Activated CD4-positive, alpha-beta memory T cell treated with anti-CD3 and anti-CD28 coated beads for 36 hours (primary cell): ENCODE data around the gene NSMCE3. TPM values are rescaled to one million over a fixed set of nuclear protein-coding genes. Genes with fewer than 3 reads are reported as not detected.

Source experiments
- CTCF ChIA-PET: fragments of 350-600 bp; sonication (Branson Sonifier 250); formaldehyde crosslinking; loops from one replicate; lab custom pipeline; 2021; ENCODE audit warnings: antibody characterized with exemption, inconsistent platforms; lab: Charles Lee
- POLR2A ChIA-PET: fragments of 350-600 bp; sonication (Branson Sonifier 250); formaldehyde crosslinking; loops from one replicate; lab custom pipeline; 2021; ENCODE audit warnings: antibody characterized with exemption; lab: Charles Lee
- DNase-seq: peaks from one replicate; pipeline ENCODE4 v3.0.0-alpha.2; 2020
- H3K27ac Mint-ChIP-seq: one replicate; pipeline ENCODE4 v1.8.0; 2021; ENCODE audit warnings: mixed read lengths
- H3K27me3 Mint-ChIP-seq: one replicate; pipeline ENCODE4 v1.8.0; 2021; ENCODE audit warnings: mixed read lengths
- H3K36me3 Mint-ChIP-seq: one replicate; pipeline ENCODE4 v1.8.0; 2021; ENCODE audit warnings: mixed read lengths
- H3K4me1 Mint-ChIP-seq: one replicate; pipeline ENCODE4 v1.8.0; 2021; ENCODE audit warnings: low read depth, mixed read lengths
- H3K4me3 Mint-ChIP-seq: one replicate; pipeline ENCODE4 v1.8.0; 2021; ENCODE audit warnings: mild to moderate bottlenecking, mixed read lengths
- H3K9me3 Mint-ChIP-seq: one replicate; pipeline ENCODE4 v1.8.0; 2021; ENCODE audit warnings: mixed read lengths
- intact Hi-C: fragments of 100-400 bp; cut with micrococcal nuclease; formaldehyde crosslinking; loops from one replicate; pipeline ENCODE4 v1.15.1; 2023
- total RNA-seq, 2 experiments: library from RNA; stranded (reverse); gene quantifications; one replicate each; pipeline ENCODE4 v1.2.3, GENCODE V29; 2021

Gene NSMCE3
- total RNA-seq, 2 experiments from 2014 or later, result 7.7 TPM

DNA sequence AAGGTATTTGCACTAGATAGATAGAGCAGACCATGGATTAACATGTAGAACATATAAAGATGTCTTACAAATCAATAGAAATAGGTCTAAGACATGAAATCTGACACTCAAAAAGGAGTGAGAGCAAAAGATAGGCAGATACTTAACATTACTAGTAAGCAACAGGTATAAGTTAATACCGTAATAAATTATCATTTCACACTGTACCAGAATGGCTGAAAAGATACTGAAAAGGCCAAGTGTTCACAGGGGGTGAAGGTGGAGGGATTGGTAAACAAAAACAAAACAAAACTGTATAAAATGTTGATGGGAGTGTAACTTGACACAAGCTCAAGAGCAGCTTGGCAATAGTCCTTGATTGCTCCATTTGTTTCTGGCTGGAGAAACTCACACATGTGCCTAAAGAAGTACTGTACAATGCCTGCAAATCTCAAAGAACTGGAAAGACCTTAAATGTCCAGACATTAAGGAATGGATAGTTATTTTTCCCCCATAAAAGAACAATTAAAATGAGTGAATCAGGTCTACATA is 3.5 kb downstream of the NSMCE3 start:
- Mint-ChIP-seq H3K9me3 (no peaks in the 10 kb centered on the region), H3K27ac (no peak overlapping the region), H3K27me3 (no peaks in the 10 kb centered on the region), H3K4me3 (no peak overlapping the region), H3K36me3 (peaks cover 10% of the 10 kb centered on the region), H3K4me1 (peaks cover 37% of the 10 kb centered on the region)
- ChIA-PET POLR2A (no interaction called here), CTCF (no interaction called here)
- intact Hi-C loops, result no loop called here
- no peak for DNase-seq

DNA sequence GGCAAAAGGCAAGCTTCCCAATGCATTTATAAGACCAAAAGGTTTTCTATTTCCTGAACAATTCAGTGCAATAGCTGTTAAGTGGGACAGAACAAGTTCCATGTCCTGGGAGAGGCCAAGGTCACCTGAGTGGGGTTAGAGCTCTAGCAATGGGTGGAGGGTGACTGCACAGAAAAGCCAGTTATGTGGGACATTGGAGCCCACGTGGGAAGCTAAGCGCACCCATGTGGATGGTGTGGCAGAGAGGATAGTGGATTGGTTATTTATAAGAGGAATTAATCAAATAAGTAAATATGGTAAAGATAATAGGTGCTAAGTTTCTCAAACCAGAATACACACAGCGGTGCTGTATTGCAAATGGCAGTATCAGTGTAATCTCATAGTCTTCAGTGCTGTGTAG is 6.3 kb downstream of the NSMCE3 start:
- Mint-ChIP-seq H3K27ac (no peak overlapping the region), H3K27me3 (no peaks in the 10 kb centered on the region), H3K36me3 (peaks cover 5% of the 10 kb centered on the region), H3K4me3 (no peak overlapping the region), H3K4me1 (peaks cover 24% of the 10 kb centered on the region), H3K9me3 (no peaks in the 10 kb centered on the region)
- intact Hi-C loops, result no loop called here
- ChIA-PET CTCF (no interaction called here), POLR2A (no interaction called here)
- DNase-seq, result no peak

DNA sequence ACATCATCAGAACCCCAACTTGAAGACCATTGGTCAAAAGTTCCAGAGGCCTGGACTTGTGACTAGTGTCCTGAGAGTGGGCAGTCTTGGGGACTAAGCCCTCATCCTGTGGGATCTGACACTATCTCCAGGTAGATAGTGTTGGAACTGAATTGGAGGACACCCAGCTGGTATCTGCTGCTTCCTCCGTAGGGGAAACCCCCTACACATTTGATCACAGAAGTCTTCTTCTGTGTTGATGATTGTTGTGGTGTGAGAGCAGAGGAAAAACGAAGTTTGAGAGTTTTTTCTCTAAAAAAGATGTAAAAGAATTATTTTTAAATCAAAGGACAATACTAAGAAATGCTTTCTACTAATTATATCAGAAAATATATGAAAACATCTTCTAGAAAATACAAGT is 6.9 kb downstream of the NSMCE3 start:
- no peak overlapping the region for H3K4me3 Mint-ChIP-seq
- H3K36me3 Mint-ChIP-seq, result peaks cover 5% of the 10 kb centered on the region
- CTCF ChIA-PET, result no interaction called here
- H3K9me3 Mint-ChIP-seq, result no peaks in the 10 kb centered on the region
- H3K27me3 Mint-ChIP-seq, result no peaks in the 10 kb centered on the region
- no peak overlapping the region for H3K27ac Mint-ChIP-seq
- POLR2A ChIA-PET, result no interaction called here
- peaks cover 21% of the 10 kb centered on the region for H3K4me1 Mint-ChIP-seq
- no peak for DNase-seq
- intact Hi-C loops, result no loop called here

DNA sequence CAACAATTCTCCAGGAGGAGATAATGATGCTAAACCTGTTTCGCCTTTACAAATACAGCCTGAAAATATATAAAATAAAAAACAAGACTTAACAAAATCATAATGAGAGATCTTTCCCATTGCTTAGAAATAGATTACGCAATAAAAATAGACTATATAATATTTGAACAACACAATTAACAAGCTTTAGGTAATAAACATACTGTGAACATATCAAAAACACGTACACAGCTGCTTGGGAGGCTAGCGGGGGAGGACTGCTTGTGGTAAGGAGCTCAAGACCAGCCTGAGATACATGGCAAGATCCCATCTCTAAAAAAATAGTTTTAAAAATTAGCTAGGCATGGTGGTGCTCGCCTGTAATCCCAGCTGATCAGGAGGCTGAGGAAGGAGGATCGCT is 8.7 kb downstream of the NSMCE3 start:
- no peak for DNase-seq
- Mint-ChIP-seq H3K27me3 (no peaks in the 10 kb centered on the region), H3K9me3 (no peaks in the 10 kb centered on the region), H3K4me1 (peaks cover 4% of the 10 kb centered on the region), H3K27ac (no peak overlapping the region), H3K4me3 (no peak overlapping the region), H3K36me3 (no peaks in the 10 kb centered on the region)
- intact Hi-C loops, result no loop called here
- ChIA-PET CTCF (interaction anchor here (0.7 kb wide), 1 partner anchor 121 kb away, joined by 3 read pairs; no protein-coding TSS in a partner anchor), POLR2A (no interaction called here)

DNA sequence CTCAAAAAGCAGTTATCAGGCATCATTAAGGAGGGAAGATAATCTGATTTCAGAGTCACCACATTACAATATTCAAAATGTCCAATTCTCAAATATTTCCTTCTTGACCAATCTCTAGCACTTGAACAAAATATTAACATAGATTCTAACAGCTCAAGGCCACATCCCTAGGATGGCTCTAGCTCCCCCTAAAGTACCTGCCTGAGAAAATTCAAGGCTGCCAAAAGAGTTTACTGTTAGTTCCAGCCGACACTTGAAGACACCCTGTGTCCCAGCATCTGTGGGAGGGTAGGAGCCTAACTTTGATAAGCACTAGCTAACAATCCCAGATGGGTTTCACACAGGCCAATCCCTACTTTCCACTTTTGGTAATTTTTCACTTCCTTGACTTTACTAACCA is 10.4 kb downstream of the NSMCE3 start:
- ChIA-PET POLR2A (no interaction called here), CTCF (interaction anchor here (0.8 kb wide), 1 partner anchor 119 kb away, joined by 3 read pairs; no protein-coding TSS in a partner anchor)
- H3K4me1 Mint-ChIP-seq, result no peaks in the 10 kb centered on the region
- no peak overlapping the region for H3K4me3 Mint-ChIP-seq
- intact Hi-C loops, result no loop called here
- no peaks in the 10 kb centered on the region for H3K36me3 Mint-ChIP-seq
- H3K9me3 Mint-ChIP-seq, result no peaks in the 10 kb centered on the region
- no peaks in the 10 kb centered on the region for H3K27me3 Mint-ChIP-seq
- DNase-seq, result no peak
- H3K27ac Mint-ChIP-seq, result no peak overlapping the region

DNA sequence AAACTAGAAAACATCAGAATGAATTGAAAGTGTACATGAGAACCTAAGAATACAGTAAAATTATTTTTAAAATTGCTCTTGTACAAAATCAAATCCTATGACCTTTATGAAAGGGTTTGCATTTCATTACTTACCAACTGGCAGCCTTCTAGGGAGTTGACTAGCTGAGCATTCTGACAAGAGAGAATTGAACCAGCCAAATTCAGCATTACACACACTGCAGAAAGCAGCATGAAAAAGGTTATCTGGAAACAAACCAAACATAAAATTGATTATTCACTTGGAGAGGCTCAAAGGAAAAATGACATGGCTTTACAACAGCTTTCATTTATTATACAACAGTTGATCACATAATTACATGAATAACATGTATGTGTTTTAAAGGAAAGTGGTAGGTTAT is 17.4 kb downstream of the NSMCE3 start:
- ChIA-PET CTCF (interaction anchor here (0.9 kb wide), 1 partner anchor 150 kb away, joined by 3 read pairs; no protein-coding TSS in a partner anchor), POLR2A (no interaction called here)
- Mint-ChIP-seq H3K27me3 (no peaks in the 10 kb centered on the region), H3K9me3 (no peaks in the 10 kb centered on the region), H3K4me1 (no peaks in the 10 kb centered on the region), H3K4me3 (no peak overlapping the region), H3K27ac (no peak overlapping the region), H3K36me3 (no peaks in the 10 kb centered on the region)
- intact Hi-C loops, result no loop called here
- no peak for DNase-seq

DNA sequence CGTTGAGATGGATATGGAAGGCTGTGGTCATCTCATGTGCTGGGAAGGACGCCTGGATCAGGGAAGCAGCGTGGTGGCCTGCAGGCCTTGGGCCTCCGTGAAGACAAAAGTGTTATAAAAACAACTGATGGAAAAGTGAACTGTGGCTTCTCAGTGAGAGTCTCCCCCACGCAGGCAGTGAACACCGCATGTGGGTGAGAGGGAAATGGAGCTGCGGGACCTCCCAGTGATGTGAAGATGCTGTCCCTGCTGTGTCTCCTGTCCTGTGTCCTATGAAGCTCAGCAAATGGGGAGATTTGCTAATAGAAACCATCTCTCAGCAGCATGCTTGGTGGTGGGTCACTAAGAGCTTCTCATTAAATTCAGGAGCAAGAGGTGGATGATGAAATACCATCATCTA is 25.1 kb downstream of the NSMCE3 start:
- Mint-ChIP-seq H3K4me3 (no peak overlapping the region), H3K36me3 (no peaks in the 10 kb centered on the region), H3K4me1 (no peaks in the 10 kb centered on the region), H3K9me3 (no peaks in the 10 kb centered on the region), H3K27ac (no peak overlapping the region), H3K27me3 (peaks cover 3% of the 10 kb centered on the region)
- no peak for DNase-seq
- intact Hi-C loops, result no loop called here
- ChIA-PET CTCF (no interaction called here), POLR2A (no interaction called here)

DNA sequence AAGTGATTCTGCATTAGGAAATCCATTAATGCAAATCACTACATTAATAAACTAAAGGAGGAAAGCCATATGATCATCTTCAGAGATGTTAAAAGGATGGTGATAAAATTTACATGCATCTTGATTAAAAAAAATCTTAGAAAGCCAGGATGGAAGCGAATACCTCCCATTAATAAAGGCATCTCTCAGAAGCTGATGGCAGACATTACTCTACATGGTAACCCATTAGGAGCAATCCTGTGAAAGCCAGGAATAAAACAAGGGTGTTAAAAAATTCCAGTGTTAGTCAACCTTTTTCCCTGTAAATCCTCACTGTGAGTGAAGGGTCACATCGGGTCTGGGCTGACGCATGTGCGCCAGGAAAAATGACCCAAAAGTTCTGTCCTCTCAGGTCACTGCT is 25.5 kb downstream of the NSMCE3 start:
- no peak overlapping the region for H3K27ac Mint-ChIP-seq
- ChIA-PET CTCF (no interaction called here), POLR2A (no interaction called here)
- no peak overlapping the region for H3K4me3 Mint-ChIP-seq
- H3K4me1 Mint-ChIP-seq, result no peaks in the 10 kb centered on the region
- H3K9me3 Mint-ChIP-seq, result no peaks in the 10 kb centered on the region
- DNase-seq, result no peak
- H3K27me3 Mint-ChIP-seq, result peaks cover 3% of the 10 kb centered on the region
- intact Hi-C loops, result no loop called here
- H3K36me3 Mint-ChIP-seq, result no peaks in the 10 kb centered on the region

DNA sequence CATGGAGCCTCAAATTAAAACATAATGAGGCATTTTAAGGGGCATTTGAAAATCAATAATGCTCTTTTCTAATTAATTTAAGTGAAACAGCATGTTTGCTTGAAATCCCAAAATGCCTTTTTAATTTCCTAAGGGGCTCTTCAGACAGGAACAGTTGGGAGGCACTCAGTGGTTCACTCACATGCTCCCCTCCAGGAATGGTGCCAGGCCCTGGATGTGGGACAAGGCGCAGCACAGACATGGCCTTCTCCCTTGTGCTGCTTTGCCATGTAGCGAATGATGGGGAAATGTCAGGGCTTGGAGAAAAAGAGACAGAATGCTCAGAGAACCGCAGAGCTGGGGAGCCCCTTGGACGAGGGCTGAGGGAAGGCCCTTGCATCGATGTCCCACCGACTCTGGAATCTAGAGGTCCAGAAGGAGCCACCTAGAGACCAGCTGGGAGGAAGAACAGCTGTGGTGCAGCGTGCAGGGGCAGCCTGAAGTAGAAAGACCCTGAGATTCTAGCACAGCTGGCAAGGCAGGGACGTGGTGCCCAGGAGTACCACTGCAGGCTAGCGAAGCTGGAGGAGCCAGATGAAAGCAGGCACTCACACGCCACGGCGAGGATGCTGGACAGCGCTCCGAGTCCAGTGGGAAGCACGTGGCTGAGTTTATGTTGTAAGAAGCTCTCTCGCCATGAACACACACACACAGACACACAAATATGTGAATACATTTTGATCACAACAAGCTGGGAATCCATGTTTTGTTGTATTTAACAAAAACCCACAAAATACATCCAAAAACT is 27.0 kb downstream of the NSMCE3 start:
- ChIA-PET POLR2A (no interaction called here), CTCF (no interaction called here)
- Mint-ChIP-seq H3K4me3 (no peak overlapping the region), H3K4me1 (no peaks in the 10 kb centered on the region), H3K9me3 (no peaks in the 10 kb centered on the region), H3K27me3 (peaks cover 3% of the 10 kb centered on the region), H3K27ac (no peak overlapping the region), H3K36me3 (no peaks in the 10 kb centered on the region)
- DNase-seq, result no peak
- intact Hi-C loops, result no loop called here

DNA sequence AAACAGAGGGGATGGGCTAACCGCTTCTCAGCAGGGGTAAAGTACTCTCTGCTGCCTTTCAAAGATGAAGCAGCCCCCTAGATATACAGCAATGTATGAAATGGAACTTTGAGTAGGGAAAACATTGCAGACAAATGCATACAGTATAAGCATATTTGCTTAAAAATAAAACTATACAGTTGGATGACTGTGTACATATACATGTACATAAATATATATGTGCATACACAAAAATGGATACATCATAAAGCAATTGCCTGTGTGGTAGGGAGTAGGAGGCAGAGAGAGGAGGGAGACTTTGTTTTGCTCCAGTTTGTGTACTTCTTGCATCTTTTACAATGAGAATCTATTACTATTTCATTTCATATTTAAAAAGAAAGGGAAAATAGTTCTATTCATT is 28.4 kb downstream of the NSMCE3 start:
- Mint-ChIP-seq H3K36me3 (no peaks in the 10 kb centered on the region), H3K27me3 (peaks cover 3% of the 10 kb centered on the region), H3K9me3 (no peaks in the 10 kb centered on the region), H3K4me1 (no peaks in the 10 kb centered on the region), H3K4me3 (no peak overlapping the region), H3K27ac (no peak overlapping the region)
- intact Hi-C loops, result no loop called here
- CTCF ChIA-PET, result no interaction called here
- POLR2A ChIA-PET, result no interaction called here
- DNase-seq, result no peak

DNA sequence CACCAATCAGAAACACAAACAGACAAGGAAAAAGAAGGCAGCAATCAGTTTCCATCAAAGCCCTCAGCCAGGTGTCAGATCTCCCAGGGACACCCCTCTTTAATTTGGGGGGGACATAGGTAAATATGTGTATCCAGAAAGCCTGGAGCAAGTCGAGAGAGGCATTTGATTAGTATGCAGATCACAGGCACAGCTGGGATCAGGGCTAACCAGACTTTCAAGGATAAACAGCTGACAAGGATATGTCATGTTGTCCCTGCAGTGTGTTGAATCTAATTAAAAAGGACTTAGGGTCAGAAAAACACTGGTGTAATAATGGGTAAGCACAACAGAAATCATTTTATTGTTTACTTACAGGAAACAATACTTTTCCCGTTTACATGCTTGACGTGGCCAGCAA is 30.2 kb downstream of the NSMCE3 start:
- ChIA-PET CTCF (no interaction called here), POLR2A (no interaction called here)
- H3K4me1 Mint-ChIP-seq, result no peaks in the 10 kb centered on the region
- peaks cover 9% of the 10 kb centered on the region for H3K9me3 Mint-ChIP-seq
- intact Hi-C loops, result no loop called here
- H3K36me3 Mint-ChIP-seq, result peaks cover 4% of the 10 kb centered on the region
- H3K4me3 Mint-ChIP-seq, result no peak overlapping the region
- no peak for DNase-seq
- H3K27me3 Mint-ChIP-seq, result peaks cover 10% of the 10 kb centered on the region
- H3K27ac Mint-ChIP-seq, result no peak overlapping the region

DNA sequence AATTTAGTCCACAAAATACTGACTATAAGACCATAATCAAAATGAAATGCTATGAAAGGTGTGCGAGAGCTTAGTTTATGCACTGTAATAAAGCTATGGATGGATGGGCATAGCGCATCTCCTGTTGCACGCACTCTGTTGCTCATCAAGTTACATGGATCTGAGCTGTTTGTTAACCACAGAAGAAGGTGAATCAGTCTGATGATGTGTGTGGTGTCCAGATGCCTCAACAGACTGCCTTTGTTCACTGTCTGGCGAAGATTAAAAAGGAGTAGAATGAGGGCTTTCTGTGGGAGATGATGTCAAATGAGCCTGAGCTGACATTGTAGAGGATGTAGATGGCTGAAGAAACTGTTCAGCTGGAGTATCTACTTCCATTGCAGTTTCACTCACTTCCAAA is 36.1 kb downstream of the NSMCE3 start:
- Mint-ChIP-seq H3K4me3 (no peak overlapping the region), H3K27ac (no peak overlapping the region), H3K4me1 (no peaks in the 10 kb centered on the region), H3K27me3 (peaks cover 12% of the 10 kb centered on the region), H3K36me3 (peaks cover 4% of the 10 kb centered on the region), H3K9me3 (peaks cover 9% of the 10 kb centered on the region)
- ChIA-PET CTCF (interaction anchor here (1.4 kb wide), 1 partner anchor 93 kb away, joined by 3 read pairs; no protein-coding TSS in a partner anchor), POLR2A (no interaction called here)
- intact Hi-C loops, result no loop called here
- DNase-seq, result no peak
